Keratinocyte (primary cell): ENCODE data around the gene UGT2B7. TPM values are rescaled to one million over a fixed set of nuclear protein-coding genes. Genes with fewer than 3 reads are reported as not detected.
"Not testable (repeated sequence)": the region's sequence is repeated elsewhere in the genome, so short reads cannot be mapped to it uniquely, and the experiment has no call there.

Experiments used
- DNase-seq: peaks from one replicate; pipeline ENCODE4 v3.0.0-alpha.2; 2011; ENCODE audit warnings: low read depth, missing footprints, low spot score
- FAIRE-seq: peaks from 2 replicates; lab custom pipeline; 2011; peaks lifted over from hg19 to GRCh38; lab: Jason Lieb, UNC
- H2AFZ ChIP-seq: 2 replicates; pipeline ENCODE4 v1.6.0; 2012; ENCODE audit warnings: low read length, control low read depth, inconsistent platforms; ENCODE audit not compliant: control insufficient read depth
- H3K27ac ChIP-seq: 2 replicates; pipeline ENCODE4 v1.5.1; 2011; ENCODE audit warnings: low read length; ENCODE audit not compliant: control insufficient read depth, insufficient read depth
- H3K27me3 ChIP-seq: 3 replicates; pipeline ENCODE4 v1.6.0; 2011; ENCODE audit warnings: low read length; ENCODE audit not compliant: control insufficient read depth, insufficient read depth; ENCODE audit errors: extremely low read depth
- H3K36me3 ChIP-seq, 2 experiments: 2 replicates in 1 of 2; 3 replicates in 1 of 2; pipeline ENCODE4 v1.5.1; 2011; ENCODE audit warnings: low read length in 2 of 2, mild to moderate bottlenecking in 1 of 2; ENCODE audit not compliant: control insufficient read depth in 2 of 2, insufficient read depth in 2 of 2; ENCODE audit errors: extremely low read depth in 1 of 2
- H3K4me1 ChIP-seq: 3 replicates; pipeline ENCODE4 v1.5.1; 2011; ENCODE audit warnings: low read length; ENCODE audit not compliant: control insufficient read depth, insufficient read depth; ENCODE audit errors: extremely low read depth
- H3K4me2 ChIP-seq: 3 replicates; pipeline ENCODE4 v1.6.0; 2011; ENCODE audit warnings: low read depth, low read length; ENCODE audit not compliant: control insufficient read depth, insufficient read depth; ENCODE audit errors: extremely low read depth
- H3K4me3 ChIP-seq, 3 experiments: fragments of 200-600 bp in 1 of 3; sonication (generic) in 1 of 3; 2 replicates in 2 of 3; 3 replicates in 1 of 3; pipeline ENCODE4 v1.5.1; 2011 to 2016; ENCODE audit warnings: low read length in 3 of 3, mild to moderate bottlenecking in 3 of 3, control low read depth in 2 of 3, inconsistent platforms in 1 of 3, low read depth in 1 of 3, mixed read lengths in 1 of 3, mixed run types in 1 of 3, moderate library complexity in 1 of 3; ENCODE audit not compliant: control insufficient read depth in 2 of 3, insufficient read depth in 2 of 3; ENCODE audit errors: extremely low read depth in 1 of 3
- H3K79me2 ChIP-seq: 2 replicates; pipeline ENCODE4 v1.6.0; 2012; ENCODE audit warnings: low read length; ENCODE audit not compliant: control insufficient read depth, insufficient read depth
- H3K9ac ChIP-seq: 3 replicates; pipeline ENCODE4 v1.6.0; 2011; ENCODE audit warnings: low read length; ENCODE audit not compliant: control insufficient read depth, insufficient read depth; ENCODE audit errors: extremely low read depth
- H3K9me1 ChIP-seq: 3 replicates; pipeline ENCODE4 v1.6.0; 2011; ENCODE audit warnings: low read length; ENCODE audit not compliant: control insufficient read depth, insufficient read depth; ENCODE audit errors: extremely low read depth
- H3K9me3 ChIP-seq: 2 replicates; pipeline ENCODE4 v1.5.1; 2012; ENCODE audit warnings: low read depth, low read length; ENCODE audit not compliant: control insufficient read depth
- H4K20me1 ChIP-seq: 3 replicates; pipeline ENCODE4 v1.6.0; 2011; ENCODE audit warnings: low read length; ENCODE audit not compliant: control insufficient read depth, insufficient read depth; ENCODE audit errors: extremely low read depth
- EZH2 ChIP-seq: IDR thresholded peaks from one replicate; pipeline ENCODE4 v1.6.1; 2012; ENCODE audit warnings: inconsistent platforms, mild to moderate bottlenecking, low read length, moderate library complexity
- dilution Hi-C: fragments of 300-500 bp; cut with MboI; formaldehyde crosslinking; loops from one replicate; pipeline ENCODE4 v1.7.0; 2020; ENCODE audit warnings: low sequenced_read_pairs; ENCODE audit not compliant: extremely low pct_ligation_motif_present
- polyA plus RNA-seq, 5 experiments: library from polyadenylated mRNA; depleted of rRNA in 3 of 5; stranded (reverse) in 3 of 5; stranded (forward) in 1 of 5; unstranded in 1 of 5; fragments of >200 nt; gene quantifications; 1 replicate in 1 of 5; 2 replicates in 3 of 5; 3 replicates in 1 of 5; pipeline versions ENCODE4 v1.2.1 to v1.2.3, GENCODE V29; 2011 to 2012; ENCODE audit warnings: missing spikeins in 2 of 5, low read depth in 1 of 5, low replicate concordance in 1 of 5
- TF ChIP-seq, protein P1 (sequence below), 3 experiments: IDR thresholded peaks in 1 of 3; conservative IDR thresholded peaks in 1 of 3; optimal IDR thresholded peaks in 1 of 3; 2 replicates in 2 of 3; 3 replicates in 1 of 3; pipeline versions ENCODE3 to v1.5.1; 2011; ENCODE audit warnings: low read length in 3 of 3, mild to moderate bottlenecking in 3 of 3, moderate library complexity in 2 of 3, control low read depth in 1 of 3, inconsistent platforms in 1 of 3; ENCODE audit not compliant: insufficient read depth in 2 of 3; ENCODE audit errors: extremely low read depth in 1 of 3

UGT2B7 gene
- polyA plus RNA-seq, 1 donor (not counting 4 experiments of a cell fraction or from before 2014, with no cell fraction given), result 0.05 TPM

DNA sequence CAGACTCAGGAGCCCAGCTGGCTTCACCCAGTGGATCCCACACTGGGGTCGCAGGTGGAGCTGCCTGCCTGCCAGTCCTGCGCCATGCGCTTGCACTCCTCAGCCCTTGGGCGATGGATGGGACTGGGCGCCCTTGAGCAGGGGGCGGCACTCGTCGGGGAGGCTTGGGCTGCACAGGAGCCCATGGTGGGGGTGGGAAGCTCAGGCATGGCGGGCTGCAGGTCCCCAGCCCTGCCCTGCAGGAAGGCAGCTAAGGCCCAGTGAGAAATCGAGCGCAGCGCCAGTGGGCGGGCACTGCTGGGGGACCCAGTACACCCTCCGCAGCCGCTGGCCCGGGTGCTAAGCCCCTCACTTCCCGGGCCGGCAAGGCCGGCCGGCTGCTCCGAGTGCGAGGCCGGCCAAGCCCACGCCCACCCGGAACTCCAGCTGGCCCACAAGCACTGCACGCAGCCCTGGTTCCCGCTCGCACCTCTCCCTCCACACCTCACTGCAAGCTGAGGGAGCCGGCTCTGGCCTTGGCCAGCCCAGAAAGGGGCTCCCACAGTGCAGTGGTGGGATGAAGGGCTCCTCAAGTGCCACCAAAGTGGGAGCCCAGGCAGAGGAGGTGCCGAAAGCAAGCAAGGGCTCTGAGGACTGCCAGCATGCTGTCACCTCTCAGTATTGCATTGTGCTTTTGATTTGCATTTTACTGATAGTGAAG is 19.0 kb downstream of the UGT2B7 start:
- H3K4me3 ChIP-seq, DNase-seq, H3K36me3 ChIP-seq, H2AFZ ChIP-seq, H3K79me2 ChIP-seq, FAIRE-seq, H3K4me1 ChIP-seq, dilution Hi-C loops, H3K27ac ChIP-seq, H3K9me3 ChIP-seq, H3K9me1 ChIP-seq, H4K20me1 ChIP-seq, H3K27me3 ChIP-seq, H3K4me2 ChIP-seq, H3K9ac ChIP-seq: not testable (repeated sequence)

DNA sequence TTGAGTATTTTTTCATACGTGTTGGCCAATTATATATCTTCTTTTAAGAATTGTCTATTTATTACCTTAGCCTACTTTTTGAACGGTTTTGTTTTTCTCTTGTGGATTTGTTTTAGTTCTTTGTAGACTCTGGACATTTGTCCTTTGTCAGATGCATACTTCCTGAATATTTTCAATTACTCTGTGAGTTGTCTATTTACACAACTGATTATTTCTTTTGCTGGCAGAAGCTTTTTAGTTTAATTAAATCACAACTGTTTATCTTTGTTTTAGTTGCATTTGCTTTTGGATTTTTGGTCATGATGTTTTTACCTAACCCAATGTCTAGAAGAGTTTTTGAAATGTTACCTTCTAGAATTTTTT is 19.6 kb downstream of the UGT2B7 start:
- H3K4me1 ChIP-seq, result no peaks in the 10 kb centered on the region
- no peaks in the 10 kb centered on the region for H3K36me3 ChIP-seq
- no peak overlapping the region for H3K4me2 ChIP-seq
- no peaks in the 10 kb centered on the region for H3K9me3 ChIP-seq
- H3K27ac ChIP-seq, result no peak overlapping the region
- DNase-seq (no peak), FAIRE-seq (no peak)
- dilution Hi-C loops, result no loop called here
- TF ChIP-seq, protein P1, sequence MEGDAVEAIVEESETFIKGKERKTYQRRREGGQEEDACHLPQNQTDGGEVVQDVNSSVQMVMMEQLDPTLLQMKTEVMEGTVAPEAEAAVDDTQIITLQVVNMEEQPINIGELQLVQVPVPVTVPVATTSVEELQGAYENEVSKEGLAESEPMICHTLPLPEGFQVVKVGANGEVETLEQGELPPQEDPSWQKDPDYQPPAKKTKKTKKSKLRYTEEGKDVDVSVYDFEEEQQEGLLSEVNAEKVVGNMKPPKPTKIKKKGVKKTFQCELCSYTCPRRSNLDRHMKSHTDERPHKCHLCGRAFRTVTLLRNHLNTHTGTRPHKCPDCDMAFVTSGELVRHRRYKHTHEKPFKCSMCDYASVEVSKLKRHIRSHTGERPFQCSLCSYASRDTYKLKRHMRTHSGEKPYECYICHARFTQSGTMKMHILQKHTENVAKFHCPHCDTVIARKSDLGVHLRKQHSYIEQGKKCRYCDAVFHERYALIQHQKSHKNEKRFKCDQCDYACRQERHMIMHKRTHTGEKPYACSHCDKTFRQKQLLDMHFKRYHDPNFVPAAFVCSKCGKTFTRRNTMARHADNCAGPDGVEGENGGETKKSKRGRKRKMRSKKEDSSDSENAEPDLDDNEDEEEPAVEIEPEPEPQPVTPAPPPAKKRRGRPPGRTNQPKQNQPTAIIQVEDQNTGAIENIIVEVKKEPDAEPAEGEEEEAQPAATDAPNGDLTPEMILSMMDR (optimal IDR thresholded peaks at IDR 0.05 in 1 of 3, IDR thresholded peaks at IDR 0.05 in 1 of 3, conservative IDR thresholded peaks at IDR 0.05 in 1 of 3; ENCODE audit: extremely low read depth in 1 of 3, insufficient read depth in 2 of 3, low read length in 3 of 3), result no peak
- no peak for TF ChIP-seq EZH2
- H3K79me2 ChIP-seq, result no peaks in the 10 kb centered on the region
- no peaks in the 10 kb centered on the region for H3K27me3 ChIP-seq
- no peaks in the 10 kb centered on the region for H3K9me1 ChIP-seq
- no peak overlapping the region for H2AFZ ChIP-seq
- no peak overlapping the region for H3K9ac ChIP-seq
- H4K20me1 ChIP-seq, result no peaks in the 10 kb centered on the region
- H3K4me3 ChIP-seq, result no peak overlapping the region
